Renal cortex interstitium (tissue), 11 donors: ENCODE measurements around the gene KLHL29. TPM values are rescaled to one million over a fixed set of nuclear protein-coding genes. Genes with fewer than 3 reads are reported as not detected.

ENCODE experiments used
- DNase-seq, 11 donors: peaks; one replicate each; pipeline ENCODE4 v3.0.0-alpha.2; 2013; ENCODE audit warnings: low read depth in 9 of 11, low spot score in 4 of 11; ENCODE audit errors: extremely low read depth in 1 of 11
- polyA plus RNA-seq, 3 donors: library from polyadenylated mRNA; unstranded; fragments of 120-200 nt; gene quantifications; one replicate each; pipeline ENCODE4 v1.2.1, GENCODE V29; 2013; ENCODE audit not compliant: insufficient read length in 3 of 3

The KLHL29 gene
- polyA plus RNA-seq, 3 donors = 11.8 to 14.6 (median 12.2) TPM

DNA sequence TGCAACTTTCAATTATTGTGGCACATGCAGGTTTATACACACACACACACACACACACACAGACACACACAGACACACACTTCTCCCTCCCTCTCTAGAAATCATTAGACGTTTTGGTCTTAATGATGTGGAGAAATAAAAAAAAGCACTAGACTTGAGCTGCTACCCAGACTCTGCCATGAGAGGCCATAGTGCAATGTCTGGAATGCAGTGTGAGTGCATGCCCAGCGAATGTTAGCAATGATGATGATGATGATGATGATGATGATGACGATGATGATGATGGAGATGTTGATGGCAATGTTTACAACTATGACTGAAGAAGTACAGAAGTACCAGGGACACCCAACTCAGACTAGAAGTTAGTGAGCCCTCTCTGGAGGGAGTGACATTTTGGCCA lies 23.8 kb upstream of the KLHL29 start:
- DNase-seq = no peak

DNA sequence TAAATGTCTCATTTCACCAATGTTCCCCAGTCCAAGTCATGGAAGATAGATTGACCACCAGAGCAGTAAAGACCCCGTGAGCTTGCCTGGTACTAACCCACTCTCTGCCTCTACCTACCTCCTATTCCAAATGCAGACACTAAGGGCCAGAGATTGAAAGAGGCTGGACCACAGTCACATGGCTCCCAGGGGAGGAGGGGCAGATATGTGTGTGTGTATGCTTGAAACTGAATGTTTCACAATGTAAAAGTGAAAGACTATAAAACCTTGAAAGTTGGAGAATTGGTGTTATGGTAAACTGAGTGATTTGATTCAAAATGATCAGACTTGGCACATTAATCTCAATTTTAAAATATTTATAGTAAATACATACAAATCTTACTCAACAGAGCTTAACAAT lies 21.7 kb upstream of the KLHL29 start:
- DNase-seq = no peak

DNA sequence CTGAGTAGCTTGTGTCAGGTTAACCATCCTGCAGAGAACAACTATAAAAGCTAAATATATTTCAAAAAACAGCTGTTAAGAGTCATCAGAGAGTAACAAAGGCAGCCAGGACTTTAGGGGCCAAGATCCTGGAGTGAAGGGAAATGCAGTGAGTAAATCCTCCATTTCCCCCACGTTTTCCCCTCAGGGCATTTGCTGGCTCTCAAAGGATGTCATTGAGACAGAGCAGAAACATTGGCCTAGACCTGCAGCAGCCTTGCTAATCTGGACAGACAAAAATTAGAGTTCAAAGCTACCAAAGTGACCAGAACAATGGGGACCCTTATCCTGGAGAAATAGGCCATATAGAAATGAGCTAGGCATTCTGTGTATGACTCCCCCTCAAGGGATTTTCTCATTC lies 21.1 kb upstream of the KLHL29 start:
- no peak for DNase-seq

DNA sequence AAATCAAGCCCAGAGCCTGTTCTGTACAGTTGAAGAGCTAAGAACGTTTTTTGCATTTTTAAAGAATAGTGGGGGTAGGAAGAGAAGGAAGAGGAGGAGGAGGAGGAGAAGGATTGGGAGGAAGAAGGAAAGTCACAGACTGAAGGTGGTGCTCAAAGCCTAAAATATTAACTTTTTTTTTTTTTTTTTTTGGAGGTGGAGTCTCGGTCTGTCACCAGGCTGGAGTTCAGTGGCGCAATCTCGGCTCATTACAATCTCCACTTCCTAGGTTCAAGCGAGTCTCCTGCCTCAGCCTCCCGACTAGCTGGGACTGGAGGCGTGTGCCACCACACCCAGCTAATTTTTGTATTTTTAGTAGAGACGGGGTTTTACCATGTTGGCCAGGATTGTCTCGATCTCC lies 18.3 kb upstream of the KLHL29 start:
- no peak for DNase-seq

DNA sequence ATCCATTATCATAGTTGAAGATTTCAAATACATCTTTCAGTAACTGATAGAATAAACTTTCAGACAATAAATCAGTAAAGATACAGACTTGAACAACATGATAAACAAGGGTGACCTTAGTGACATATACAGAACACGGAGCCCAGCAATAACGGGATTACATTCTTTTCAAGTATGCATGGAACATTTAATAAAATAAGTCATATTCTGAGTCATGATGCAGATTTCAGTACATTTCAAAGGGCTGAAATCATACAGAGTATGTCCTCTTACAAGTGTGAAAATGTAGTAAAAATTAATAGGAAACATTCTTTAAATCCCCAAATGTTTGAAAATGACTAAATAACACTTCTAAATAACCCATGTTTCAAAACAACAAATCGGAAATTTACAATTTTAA lies 17.2 kb upstream of the KLHL29 start:
- DNase-seq = no peak

DNA sequence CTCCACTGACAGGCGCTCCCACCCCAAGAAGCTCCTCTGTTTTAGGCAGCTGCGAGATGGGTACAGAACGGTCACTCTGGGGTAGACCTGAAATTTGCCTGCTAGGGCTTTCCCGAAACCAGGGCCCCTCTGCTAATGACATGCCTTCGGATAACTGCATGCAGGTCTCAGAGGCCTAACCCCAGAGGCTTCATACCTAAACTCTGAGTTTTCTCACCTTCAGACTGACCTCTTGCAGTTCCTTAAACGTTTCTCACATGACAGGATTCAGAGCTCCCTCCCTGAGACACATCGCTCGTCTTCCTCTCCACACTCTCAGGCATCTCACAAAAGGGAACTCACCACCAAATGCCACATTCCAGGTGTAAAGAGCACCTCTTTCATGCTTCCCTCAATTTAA lies 11.3 kb upstream of the KLHL29 start:
- no peak for DNase-seq

DNA sequence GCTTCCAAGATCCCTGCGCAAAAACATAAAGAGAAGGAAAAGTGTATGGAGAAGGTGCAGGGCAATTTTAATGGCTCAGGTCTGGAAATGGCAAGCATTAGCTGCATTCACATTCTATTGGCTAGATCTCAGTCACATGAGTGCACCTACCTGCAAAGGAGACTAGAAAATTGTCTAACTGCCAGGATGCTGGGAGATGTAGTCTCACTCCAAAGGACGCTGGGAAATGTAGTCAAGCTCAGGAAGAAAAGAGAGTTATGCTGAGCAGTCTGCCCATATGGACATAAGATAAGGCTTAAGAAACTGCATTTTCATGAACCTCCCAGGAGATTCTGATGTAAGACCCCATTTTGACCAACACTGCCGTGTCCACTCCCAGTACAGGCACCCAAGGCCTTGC lies 9.5 kb upstream of the KLHL29 start:
- no peak for DNase-seq

DNA sequence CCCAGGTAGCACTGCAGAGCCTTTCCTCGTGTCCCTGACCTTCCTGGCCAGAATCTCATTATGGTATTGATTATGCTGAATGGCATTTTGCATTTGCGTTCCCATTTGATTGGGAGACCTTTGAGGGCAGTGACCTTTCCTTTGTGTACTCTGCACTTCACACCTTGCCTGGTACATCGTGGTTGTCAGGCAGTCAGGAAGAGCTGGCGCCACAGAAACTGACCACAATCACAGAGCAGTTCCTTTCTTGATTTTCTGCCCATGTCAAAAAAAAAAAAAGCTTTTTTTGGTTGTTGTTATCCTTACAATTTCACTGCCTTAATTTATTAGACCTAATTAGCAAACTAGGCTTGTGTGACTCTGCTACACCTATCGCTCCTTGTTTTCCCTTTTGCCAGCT lies 8.9 kb upstream of the KLHL29 start:
- DNase-seq = no peak

DNA sequence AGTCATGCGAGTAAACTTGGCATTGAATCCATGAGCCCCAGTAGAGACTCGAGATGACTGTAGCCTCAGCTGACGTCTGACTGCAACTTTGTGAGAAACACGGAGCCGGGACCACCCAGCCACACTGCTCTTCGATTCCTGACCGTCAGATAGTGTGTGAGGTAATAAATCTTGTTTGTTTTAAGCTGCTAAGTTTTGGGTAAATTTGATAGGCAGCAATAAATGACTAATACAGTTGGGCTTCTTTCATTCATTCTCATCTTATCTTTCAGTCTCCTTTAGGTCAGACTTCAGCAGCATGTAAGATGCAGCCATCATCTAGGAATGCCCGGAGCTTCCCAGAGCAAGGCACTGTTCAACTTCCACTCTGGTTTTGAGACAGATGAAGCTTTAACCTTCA lies 8.0 kb upstream of the KLHL29 start:
- no peak for DNase-seq

DNA sequence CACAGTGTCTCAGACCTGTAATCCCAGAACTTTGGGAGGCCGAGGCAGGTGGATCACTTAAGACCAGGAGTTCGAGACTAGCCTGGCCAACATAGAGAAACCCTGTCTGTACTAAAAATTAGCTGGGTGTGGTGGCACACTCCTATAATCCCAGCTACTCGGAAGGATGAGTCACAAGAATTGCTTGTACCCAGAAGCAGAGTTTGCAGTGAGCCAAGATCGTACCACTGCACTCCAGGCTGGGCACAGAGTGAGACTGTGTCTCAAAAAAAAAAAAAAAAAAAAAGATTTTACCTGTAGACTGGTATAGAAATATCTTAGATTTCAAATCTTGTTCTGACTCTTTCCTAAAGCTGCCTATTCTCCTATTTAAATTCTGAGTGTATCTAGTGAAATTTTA lies 7.2 kb upstream of the KLHL29 start:
- DNase-seq = no peak

DNA sequence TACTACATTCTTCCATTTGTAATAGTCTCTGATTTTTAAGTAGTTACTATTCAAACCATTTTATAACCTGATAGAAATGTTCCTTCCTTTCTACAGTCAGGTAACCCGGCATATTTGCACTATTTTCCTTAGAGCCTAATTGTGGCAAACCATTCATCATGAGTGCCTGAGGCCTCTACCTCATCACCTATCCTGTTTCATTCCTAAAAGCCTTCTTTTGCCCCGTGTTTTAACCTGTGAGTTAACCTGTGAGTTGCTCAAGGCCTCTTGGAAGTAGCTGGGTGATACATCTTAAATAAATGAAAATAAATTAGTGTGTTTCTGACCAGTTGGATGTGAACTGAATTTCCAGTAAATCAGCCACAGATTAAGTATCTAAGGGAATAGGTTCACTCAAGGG lies 6.5 kb upstream of the KLHL29 start:
- DNase-seq = no peak

DNA sequence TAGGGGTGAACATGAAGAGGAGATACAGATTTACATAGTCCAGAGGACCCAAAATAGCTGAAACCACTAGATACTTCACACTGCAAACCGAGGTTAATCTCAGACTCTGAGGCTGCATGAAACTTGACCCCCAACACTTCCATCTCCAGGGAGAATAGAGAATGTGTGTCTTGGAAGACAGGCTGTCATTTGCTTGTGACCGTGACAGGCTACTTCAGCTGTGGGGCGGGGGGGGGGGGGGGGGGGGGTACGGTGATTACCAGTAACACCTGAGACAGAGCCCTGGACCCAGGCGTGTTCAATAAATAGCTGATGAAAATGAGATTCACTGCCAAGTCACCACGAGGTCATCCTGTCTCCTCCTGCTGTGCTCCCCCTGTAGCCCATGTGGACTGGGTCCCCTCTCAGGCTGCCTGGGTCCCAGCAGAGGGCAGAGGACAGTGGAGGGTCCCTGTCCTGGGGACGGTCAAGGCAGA lies 5.7 kb upstream of the KLHL29 start:
- DNase-seq = no peak

DNA sequence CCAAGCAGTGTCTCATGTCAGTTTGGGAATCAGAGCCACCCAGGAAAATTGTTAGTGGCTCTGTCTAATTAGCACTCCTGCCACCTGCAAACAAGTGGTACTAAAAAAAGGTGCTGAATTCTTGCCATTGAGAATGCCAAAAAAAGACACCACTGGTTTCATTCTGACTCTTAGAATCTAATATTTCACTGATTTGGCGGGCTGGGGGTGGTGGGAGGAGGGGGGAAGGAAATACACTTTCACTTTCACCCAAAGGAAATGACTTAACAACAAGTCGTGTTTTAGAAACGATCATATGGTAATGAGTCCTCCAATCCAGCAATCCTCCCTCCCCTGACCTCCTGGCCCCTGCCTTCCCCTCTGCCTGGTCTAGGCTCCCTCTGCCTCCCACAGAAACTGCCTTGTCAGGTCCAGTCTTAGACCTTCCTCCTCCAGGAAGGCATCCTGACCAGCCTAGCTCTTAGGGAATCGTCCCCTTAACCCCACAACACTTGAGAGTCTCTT lies 4.4 kb upstream of the KLHL29 start:
- no peak for DNase-seq

DNA sequence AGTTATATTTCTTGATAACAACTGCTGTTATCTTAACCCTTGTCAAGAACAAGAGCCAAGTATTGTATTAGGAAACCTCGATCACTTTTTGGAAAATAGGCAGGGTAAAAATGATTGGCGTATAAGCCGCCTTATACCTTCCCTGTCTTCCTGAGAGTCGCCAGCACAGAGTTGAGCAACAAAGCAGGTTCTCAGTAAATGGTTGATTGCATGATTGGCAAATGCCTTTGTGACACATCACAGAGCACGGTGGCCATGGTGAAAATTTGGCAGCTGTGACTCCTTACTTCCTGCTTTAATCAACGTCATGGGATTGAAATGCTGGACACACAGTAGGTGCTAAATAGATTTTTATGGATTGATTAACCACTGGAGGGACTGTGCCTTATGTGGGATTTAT lies 3.9 kb upstream of the KLHL29 start:
- DNase-seq = peak in 1 of 11 donors; percentile 22

DNA sequence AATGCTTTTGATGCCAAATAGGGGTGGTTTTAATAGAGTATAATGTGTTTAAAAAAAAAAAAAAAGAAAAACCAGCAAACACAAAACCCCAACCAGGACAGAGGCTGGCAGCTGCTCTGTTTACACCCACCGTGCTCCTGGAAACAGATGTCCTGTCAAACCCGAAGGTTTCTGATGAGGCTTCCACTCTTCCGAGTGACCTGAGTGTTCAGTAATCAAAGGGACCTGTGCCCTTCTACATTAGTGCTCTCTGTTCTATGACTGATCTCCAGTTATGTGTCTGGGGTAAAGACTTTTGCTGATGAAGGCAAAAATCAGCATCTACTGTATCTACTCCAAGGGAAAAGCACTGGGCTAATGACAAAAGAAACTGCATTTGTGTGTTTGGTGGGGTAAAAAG lies 3.5 kb upstream of the KLHL29 start:
- DNase-seq = no peak

DNA sequence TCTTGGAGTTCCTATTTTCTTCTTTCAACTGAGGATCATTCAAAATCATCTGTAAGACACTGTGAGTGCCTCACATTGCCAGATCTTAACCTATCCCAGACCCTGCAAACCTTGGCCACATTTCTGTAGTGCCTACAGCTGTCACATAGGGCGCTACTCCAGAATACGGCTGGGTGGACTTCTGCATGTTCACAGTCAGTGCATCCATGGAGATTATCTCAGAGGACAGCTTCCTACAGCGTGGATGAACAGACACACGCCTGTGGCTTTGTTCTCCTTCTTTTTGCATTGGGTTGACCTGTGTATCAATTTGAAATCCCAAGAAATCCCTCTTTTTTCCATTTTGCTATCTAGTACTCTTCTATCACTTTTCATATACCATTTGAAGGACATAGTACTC lies 1.9 kb upstream of the KLHL29 start:
- DNase-seq = no peak

DNA sequence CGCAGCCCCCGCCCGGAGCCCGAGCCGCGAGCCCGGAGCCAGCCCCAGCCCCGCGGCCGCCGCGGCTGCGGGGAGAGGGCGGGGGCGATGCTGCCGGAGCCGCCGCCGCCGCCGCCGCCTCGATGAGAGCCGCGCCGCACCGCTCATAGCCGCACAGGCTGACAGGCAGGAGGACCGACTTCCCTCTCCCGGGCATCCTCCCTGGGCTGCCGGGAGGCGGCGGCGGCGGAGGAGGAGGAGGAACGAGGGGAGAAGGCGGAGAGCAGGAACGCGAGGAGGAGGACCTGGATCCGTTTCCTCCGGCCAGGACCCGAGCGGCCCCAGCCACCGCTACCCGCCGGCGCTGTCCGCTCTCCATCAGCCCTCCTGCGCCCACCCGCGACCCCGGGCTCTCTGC lies 370 bp downstream of the KLHL29 start:
- peak in 1 of 11 donors; percentile 29 for DNase-seq

DNA sequence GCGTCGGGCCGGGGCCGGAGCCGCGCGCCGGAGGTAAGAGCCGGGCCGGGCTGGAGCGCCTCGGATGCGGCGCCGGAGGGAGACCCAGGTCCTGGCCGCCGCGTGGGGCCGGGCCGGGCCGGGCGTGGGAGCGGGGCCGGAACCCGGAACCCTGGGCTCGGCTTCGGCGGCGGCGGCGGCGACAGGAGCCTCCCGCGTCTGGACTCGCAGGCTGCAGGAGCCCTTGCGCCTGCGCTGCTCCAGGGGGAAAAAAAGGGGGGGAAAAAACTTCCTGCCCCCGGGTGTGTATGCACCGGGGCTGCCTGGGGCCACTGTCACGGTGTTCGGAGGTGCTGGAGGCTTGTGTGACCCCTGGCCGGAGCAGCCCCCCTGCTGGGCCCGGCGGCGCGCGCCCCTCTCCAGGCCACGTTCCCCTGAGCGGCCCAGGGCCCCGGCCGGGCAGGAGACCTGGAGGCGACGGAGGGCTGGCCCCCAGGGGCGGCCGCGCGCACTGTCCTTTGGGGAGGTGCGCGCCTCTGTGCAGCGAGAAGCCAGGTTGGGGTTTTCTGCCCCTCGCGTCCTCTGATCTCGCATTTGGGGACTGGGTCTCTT lies 864 bp downstream of the KLHL29 start:
- DNase-seq = peak in 1 of 11 donors; percentile 13

DNA sequence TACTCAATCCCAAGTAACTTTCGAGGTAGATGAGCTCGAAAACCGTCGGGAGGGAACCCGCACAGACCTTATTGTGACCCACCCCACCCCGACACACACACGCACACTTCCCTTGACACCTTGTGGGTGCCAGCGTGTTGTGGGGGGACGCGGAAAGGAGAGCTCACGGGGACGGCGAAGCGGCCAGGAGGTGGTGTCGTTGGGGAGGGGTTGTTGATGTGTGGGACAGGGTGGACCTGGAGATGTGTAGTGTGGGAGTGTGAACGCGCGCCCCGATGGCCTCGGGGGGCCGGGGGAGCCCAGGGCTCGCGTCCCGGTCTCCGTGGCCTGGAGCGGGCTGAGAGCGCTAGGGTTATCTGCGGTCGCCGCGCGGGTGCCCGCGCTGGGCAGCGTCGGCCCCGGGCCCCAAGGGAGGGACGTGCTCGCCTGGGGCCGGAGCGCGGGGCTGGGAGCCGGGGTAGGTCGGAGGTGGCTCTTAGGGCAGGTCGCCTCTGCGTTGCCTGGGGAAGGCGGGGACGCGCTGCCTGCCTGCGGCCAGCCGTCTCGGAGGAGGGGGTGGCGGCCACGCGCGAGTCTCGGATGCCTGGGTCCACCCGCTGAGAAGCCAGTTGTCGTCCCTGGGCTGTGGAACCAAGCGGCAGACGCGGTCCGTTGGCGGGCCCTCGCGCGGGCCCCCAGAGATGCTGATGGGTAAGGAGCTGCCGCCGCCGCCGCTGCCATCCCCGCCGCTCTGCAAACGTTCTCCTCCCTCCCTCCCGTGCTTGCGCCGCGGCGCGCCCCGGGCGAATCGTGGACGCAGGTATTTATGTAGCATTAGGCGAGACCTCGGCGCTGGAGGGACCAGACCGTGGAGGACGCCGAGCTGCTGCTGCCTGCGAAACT lies 1.6 kb downstream of the KLHL29 start:
- DNase-seq = peak in 2 of 11 donors; percentile 25 to 31

DNA sequence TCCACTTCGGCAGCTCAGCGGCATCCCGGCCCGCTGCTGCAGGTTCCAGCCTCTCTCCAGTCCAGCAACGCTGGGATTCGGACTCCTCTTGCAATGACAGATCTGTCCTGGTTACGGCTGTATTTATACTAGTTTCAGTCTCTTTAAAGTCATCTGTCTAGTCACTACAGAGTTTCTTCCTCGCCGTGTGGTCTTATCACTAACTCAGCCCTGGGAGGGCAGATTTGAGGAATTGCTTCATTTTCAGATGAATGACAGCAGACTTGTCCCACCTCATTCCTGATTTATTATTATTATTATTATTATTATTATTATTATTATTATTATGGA lies 2.2 kb downstream of the KLHL29 start:
- no peak for DNase-seq

DNA sequence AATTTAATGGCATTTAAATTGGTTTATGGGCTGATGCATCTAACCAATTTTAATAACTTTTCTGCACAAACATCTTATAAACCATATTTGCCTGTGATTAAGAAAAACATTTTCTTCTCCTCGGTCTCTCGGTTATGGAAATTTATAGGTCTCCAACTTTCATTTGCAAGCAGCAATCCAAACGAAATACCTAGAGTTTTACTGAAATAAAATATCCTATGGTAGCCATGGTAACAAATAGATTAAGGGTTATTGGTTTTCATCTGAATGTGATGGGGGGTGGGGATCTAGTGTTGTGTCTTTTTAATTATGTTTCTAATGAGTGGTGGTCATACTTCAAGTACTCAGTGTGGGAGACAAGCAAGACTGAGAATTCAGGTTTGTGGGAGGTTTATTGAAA lies 2.9 kb downstream of the KLHL29 start:
- no peak for DNase-seq
